K562 (cell line): ENCODE data around the gene MYMX. TPM values are rescaled to one million over a fixed set of nuclear protein-coding genes. Genes with fewer than 3 reads are reported as not detected.
A peak's percentile ranks its signal among the peaks of the same experiment; 100 is the strongest.

Experiments
- ATF4 ChIP-seq: fragments of 450-650 bp; formaldehyde crosslinking; IDR thresholded peaks from 2 replicates; pipeline ENCODE4 v1.4.0; 2022; ENCODE audit warnings: mild to moderate bottlenecking, moderate library complexity
- CBX5 ChIP-seq: IDR thresholded peaks from 2 replicates; pipeline ENCODE4 v1.6.1; 2014; ENCODE audit warnings: low read depth, borderline replicate concordance
- CLOCK ChIP-seq: fragments of 250-450 bp; sonication (Bioruptor Pico); IDR thresholded peaks from 2 replicates; pipeline ENCODE4 v1.4.0; 2020; ENCODE audit warnings: mild to moderate bottlenecking, moderate library complexity, borderline replicate concordance
- ELK1 ChIP-seq: sonication (generic); formaldehyde crosslinking; IDR thresholded peaks from 2 replicates; pipeline ENCODE4 v1.8.1; 2022; ENCODE audit warnings: missing genetic modification reagents
- FOXK1 ChIP-seq: sonication (generic); formaldehyde crosslinking; IDR thresholded peaks from 2 replicates; pipeline ENCODE4 v1.8.0; 2022; ENCODE audit warnings: missing genetic modification reagents, mild to moderate bottlenecking, borderline replicate concordance
- HLTF ChIP-seq: fragments of 450-650 bp; IDR thresholded peaks from 2 replicates; pipeline ENCODE4 v1.6.1; 2016
- MAFG ChIP-seq: fragments of 450-650 bp; conservative IDR thresholded peaks from 2 replicates; pipeline ENCODE4 v1.6.1; 2016; ENCODE audit warnings: missing genetic modification characterization, missing compliant biosample characterization
- NELFE ChIP-seq: IDR thresholded peaks from 2 replicates; pipeline ENCODE4 v1.6.1; 2011; ENCODE audit warnings: mild to moderate bottlenecking; ENCODE audit not compliant: insufficient read depth, insufficient read length
- NFATC3 ChIP-seq: fragments of 450-650 bp; IDR thresholded peaks from 2 replicates; pipeline ENCODE4 v1.6.1; 2017; ENCODE audit warnings: mild to moderate bottlenecking
- PTBP1 ChIP-seq: fragments of 200-400 bp; formaldehyde crosslinking; IDR thresholded peaks from 2 replicates; pipeline ENCODE4 v1.6.1; 2017; ENCODE audit warnings: low read depth, low read length
- STAT5B ChIP-seq: fragments of 250-450 bp; sonication (Bioruptor Pico); IDR thresholded peaks from 2 replicates; pipeline ENCODE4 v1.8.0; 2021; ENCODE audit warnings: mild to moderate bottlenecking, inconsistent platforms
- THAP7 ChIP-seq: fragments of 250-450 bp; sonication (Bioruptor Pico); IDR thresholded peaks from 2 replicates; pipeline ENCODE4 v1.5.0; 2021
- WHSC1 ChIP-seq: IDR thresholded peaks from one replicate; pipeline ENCODE4 v1.6.1; 2012; ENCODE audit warnings: low read length, control low read depth, inconsistent platforms
- ZBTB1 ChIP-seq: sonication (generic); formaldehyde crosslinking; IDR thresholded peaks from 2 replicates; pipeline ENCODE4 v1.8.1; 2023; ENCODE audit warnings: missing genetic modification reagents, low read depth, mild to moderate bottlenecking, borderline replicate concordance
- ZBTB5 ChIP-seq: fragments of 450-650 bp; IDR thresholded peaks from 2 replicates; pipeline ENCODE4 v1.6.1; 2017; ENCODE audit warnings: antibody characterized with exemption
- ZNF518B ChIP-seq: fragments of 250-450 bp; sonication (Bioruptor Pico); IDR thresholded peaks from 2 replicates; pipeline ENCODE4 v1.5.0; 2021; ENCODE audit warnings: mild to moderate bottlenecking, moderate library complexity
- polyA plus RNA-seq, 8 experiments: library from polyadenylated mRNA; depleted of rRNA in 4 of 8; stranded (reverse) in 5 of 8; unstranded in 3 of 8; fragments of >200 nt; fragmentation: Nextera tagmentation in 2 of 8; fragmentation: Illumina TruSeq in 1 of 8; extraction: Ambion mirVana in 2 of 8; extraction: Trizol in 1 of 8; gene quantifications; 2 replicates each; pipeline versions ENCODE4 v1.2.1 to v1.2.3, GENCODE V29; 2011 to 2014; ENCODE audit warnings: inconsistent platforms in 1 of 8, missing spikeins in 1 of 8
- total RNA-seq, 7 experiments: library from RNA; depleted of rRNA in 6 of 7; stranded (reverse); fragments of >200 nt in 6 of 7; fragmentation: Illumina TruSeq in 2 of 7; extraction: Trizol in 2 of 7; gene quantifications; 2 replicates each; pipeline versions ENCODE4 v1.2.1 to v1.2.3, GENCODE V29; 2011 to 2021; ENCODE audit warnings: low replicate concordance in 1 of 7

Gene MYMX
- total and polyA plus RNA-seq, 9 of the 15 experiments (the other 6 are each of a cell fraction or from before 2014, with no cell fraction given), result 0.12 TPM; not detected in 8

GRCh38 chr6:44245912-44246662 lies 29.4 kb downstream of the MYMX start (continued):
- TF ChIP-seq ELK1 (CRISPR knock-in tag) (no peak), ATF4 (no peak), THAP7 (CRISPR knock-in tag) (no peak; the same call in 1 of the 2 replicates), NFATC3 (no peak), NELFE (no peak), MAFG (no peak), ZNF518B (CRISPR knock-in tag) (no peak), WHSC1 (no peak), HLTF (no peak), CLOCK (no peak), CBX5 (0 out of 2 replicates have a peak, but pooled peaks have one; percentile 13), FOXK1 (CRISPR knock-in tag) (no peak), ZBTB1 (CRISPR knock-in tag) (no peak; the same call in 1 of the 2 replicates), ZBTB5 (no peak), PTBP1 (no peak), STAT5B (CRISPR knock-in tag) (no peak)
